Neural crest cell (in vitro differentiated cells): ENCODE data around the gene HECTD1. TPM values are rescaled to one million over a fixed set of nuclear protein-coding genes. Genes with fewer than 3 reads are reported as not detected.
"Not testable (repeated sequence)": the region's sequence is repeated elsewhere in the genome, so short reads cannot be mapped to it uniquely, and the experiment has no call there.

Experiments used
- DNase-seq: peaks from one replicate; pipeline ENCODE4 v3.0.0; 2021; ENCODE audit warnings: low read depth, mixed read lengths, low spot score
- H3K27ac Mint-ChIP-seq: one replicate; pipeline ENCODE4 v1.8.0; 2021; ENCODE audit warnings: mild to moderate bottlenecking, mixed read lengths; ENCODE audit not compliant: unreplicated experiment
- H3K27me3 Mint-ChIP-seq: 2 replicates; pipeline ENCODE4 v1.8.0; 2021; ENCODE audit warnings: low read depth, mild to moderate bottlenecking, mixed read lengths
- H3K36me3 Mint-ChIP-seq: 2 replicates; pipeline ENCODE4 v1.8.0; 2021; ENCODE audit warnings: low read depth, mild to moderate bottlenecking, mixed read lengths
- H3K4me1 Mint-ChIP-seq: 2 replicates; pipeline ENCODE4 v1.8.0; 2021; ENCODE audit warnings: mixed read lengths
- H3K4me3 Mint-ChIP-seq: one replicate; pipeline ENCODE4 v1.8.0; 2021; ENCODE audit warnings: mild to moderate bottlenecking, mixed read lengths
- H3K9me3 Mint-ChIP-seq: 2 replicates; pipeline ENCODE4 v1.8.0; 2021; ENCODE audit warnings: mixed read lengths
- CTCF ChIP-seq: fragments of 200-600 bp; sonication (generic); conservative IDR thresholded peaks from 2 replicates; pipeline ENCODE4 v1.5.0; 2021; ENCODE audit warnings: antibody characterized with exemption, mild to moderate bottlenecking
- total RNA-seq: library from RNA; stranded (reverse); gene quantifications from 2 replicates; pipeline ENCODE4 v1.2.1, GENCODE V29; 2021

HECTD1 gene
- total RNA-seq, 1 donor from 2014 or later: 152 TPM

- H3K27ac Mint-ChIP-seq: no peak overlapping the region
- peaks cover 8% of the 10 kb centered on the region for H3K36me3 Mint-ChIP-seq
- no peaks in the 10 kb centered on the region for H3K9me3 Mint-ChIP-seq
Observed at GRCh38 chr14:31189346-31190218, 18.0 kb downstream of the HECTD1 start.

GRCh38 chr14:31188744-31189143, 18.8 kb downstream of the HECTD1 start:
- Mint-ChIP-seq H3K4me1 (peaks cover 7% of the 10 kb centered on the region), H3K27me3 (no peaks in the 10 kb centered on the region), H3K36me3 (peaks cover 8% of the 10 kb centered on the region), H3K4me3 (no peak overlapping the region), H3K9me3 (no peaks in the 10 kb centered on the region), H3K27ac (no peak overlapping the region)
- TF ChIP-seq CTCF: no peak
- no peak for DNase-seq

More at GRCh38 chr14:31189346-31190218, 18.0 kb downstream of the HECTD1 start:
- Mint-ChIP-seq H3K4me3 (no peak overlapping the region), H3K27me3 (no peaks in the 10 kb centered on the region), H3K4me1 (peaks cover 7% of the 10 kb centered on the region)
- no peak for DNase-seq
- no peak for TF ChIP-seq CTCF

GRCh38 chr14:31182016-31182415, 25.6 kb downstream of the HECTD1 start:
- DNase-seq, H3K27ac Mint-ChIP-seq, H3K27me3 Mint-ChIP-seq, H3K36me3 Mint-ChIP-seq, H3K4me1 Mint-ChIP-seq, H3K4me3 Mint-ChIP-seq, H3K9me3 Mint-ChIP-seq: not testable (repeated sequence)

- Mint-ChIP-seq H3K27me3 (no peaks in the 10 kb centered on the region), H3K36me3 (peaks cover 8% of the 10 kb centered on the region), H3K9me3 (no peaks in the 10 kb centered on the region), H3K27ac (peak overlapping the region; percentile 50), H3K4me1 (no peaks in the 10 kb centered on the region), H3K4me3 (no peak overlapping the region)
- DNase-seq: no peak
- no peak for TF ChIP-seq CTCF
Observed at GRCh38 chr14:31181271-31181670, 26.3 kb downstream of the HECTD1 start.

GRCh38 chr14:31180299-31181051, 27.1 kb downstream of the HECTD1 start:
- Mint-ChIP-seq H3K27ac (no peak overlapping the region), H3K4me1 (no peaks in the 10 kb centered on the region), H3K4me3 (no peak overlapping the region), H3K9me3 (no peaks in the 10 kb centered on the region), H3K27me3 (no peaks in the 10 kb centered on the region), H3K36me3 (peaks cover 3% of the 10 kb centered on the region)
- no peak for DNase-seq
- no peak for TF ChIP-seq CTCF

- no peak for TF ChIP-seq CTCF
- Mint-ChIP-seq H3K4me3 (no peak overlapping the region), H3K36me3 (peaks cover 18% of the 10 kb centered on the region)
Observed at GRCh38 chr14:31174433-31174832, 33.2 kb downstream of the HECTD1 start.

More at GRCh38 chr14:31174433-31174832, 33.2 kb downstream of the HECTD1 start:
- no peaks in the 10 kb centered on the region for H3K27me3 Mint-ChIP-seq
- no peak for DNase-seq
- H3K9me3 Mint-ChIP-seq: no peaks in the 10 kb centered on the region
- no peak overlapping the region for H3K27ac Mint-ChIP-seq
- H3K4me1 Mint-ChIP-seq: no peaks in the 10 kb centered on the region
